ENCODE results near the gene ZSCAN10.

Gene ZSCAN10

DNA sequence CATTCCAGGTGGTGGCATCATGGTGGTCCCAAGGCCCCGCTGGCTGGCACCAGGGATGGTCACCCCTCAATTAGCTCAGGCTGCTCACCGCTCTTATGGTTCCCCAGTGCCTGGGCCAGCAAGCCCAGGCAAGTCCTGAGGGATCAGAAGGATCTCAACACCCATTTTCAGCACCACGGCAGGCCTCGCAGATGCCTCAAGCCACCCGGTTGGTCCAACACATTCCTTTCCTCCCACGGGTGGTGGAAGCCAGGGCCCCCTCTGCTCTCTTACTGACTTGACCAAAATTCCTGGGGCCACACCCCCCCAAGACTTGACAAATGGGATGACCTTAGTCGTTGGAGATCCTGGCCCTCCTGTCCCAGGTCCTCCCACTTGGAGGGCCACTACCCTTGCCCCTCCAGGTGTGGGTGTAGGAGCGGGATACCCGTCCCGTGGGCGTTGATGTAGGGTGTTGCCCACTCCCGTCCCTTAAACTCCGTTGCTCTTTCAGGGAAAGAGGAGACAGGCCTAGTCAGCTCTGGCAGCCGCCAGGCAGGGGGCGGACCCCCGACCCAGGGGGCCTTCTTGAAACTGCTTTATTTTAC, 19.2 kb upstream of the ZSCAN10 start:
- TF ChIP-seq TAF1 (IDR thresholded peaks at IDR 0.05; ENCODE audit: borderline replicate concordance, insufficient read depth, low read length) (no peak), POLR2AphosphoS5 (IDR thresholded peaks at IDR 0.05; ENCODE audit: low read depth, low read length) (no peak), SIN3A (IDR thresholded peaks at IDR 0.05; ENCODE audit: borderline replicate concordance, insufficient read depth, low read length) (no peak), FOXP2 (optimal IDR thresholded peaks at IDR 0.05; ENCODE audit: borderline replicate concordance, extremely low read depth, extremely low read length, insufficient read depth) (no peak)
- TF ChIP-seq, protein P1, sequence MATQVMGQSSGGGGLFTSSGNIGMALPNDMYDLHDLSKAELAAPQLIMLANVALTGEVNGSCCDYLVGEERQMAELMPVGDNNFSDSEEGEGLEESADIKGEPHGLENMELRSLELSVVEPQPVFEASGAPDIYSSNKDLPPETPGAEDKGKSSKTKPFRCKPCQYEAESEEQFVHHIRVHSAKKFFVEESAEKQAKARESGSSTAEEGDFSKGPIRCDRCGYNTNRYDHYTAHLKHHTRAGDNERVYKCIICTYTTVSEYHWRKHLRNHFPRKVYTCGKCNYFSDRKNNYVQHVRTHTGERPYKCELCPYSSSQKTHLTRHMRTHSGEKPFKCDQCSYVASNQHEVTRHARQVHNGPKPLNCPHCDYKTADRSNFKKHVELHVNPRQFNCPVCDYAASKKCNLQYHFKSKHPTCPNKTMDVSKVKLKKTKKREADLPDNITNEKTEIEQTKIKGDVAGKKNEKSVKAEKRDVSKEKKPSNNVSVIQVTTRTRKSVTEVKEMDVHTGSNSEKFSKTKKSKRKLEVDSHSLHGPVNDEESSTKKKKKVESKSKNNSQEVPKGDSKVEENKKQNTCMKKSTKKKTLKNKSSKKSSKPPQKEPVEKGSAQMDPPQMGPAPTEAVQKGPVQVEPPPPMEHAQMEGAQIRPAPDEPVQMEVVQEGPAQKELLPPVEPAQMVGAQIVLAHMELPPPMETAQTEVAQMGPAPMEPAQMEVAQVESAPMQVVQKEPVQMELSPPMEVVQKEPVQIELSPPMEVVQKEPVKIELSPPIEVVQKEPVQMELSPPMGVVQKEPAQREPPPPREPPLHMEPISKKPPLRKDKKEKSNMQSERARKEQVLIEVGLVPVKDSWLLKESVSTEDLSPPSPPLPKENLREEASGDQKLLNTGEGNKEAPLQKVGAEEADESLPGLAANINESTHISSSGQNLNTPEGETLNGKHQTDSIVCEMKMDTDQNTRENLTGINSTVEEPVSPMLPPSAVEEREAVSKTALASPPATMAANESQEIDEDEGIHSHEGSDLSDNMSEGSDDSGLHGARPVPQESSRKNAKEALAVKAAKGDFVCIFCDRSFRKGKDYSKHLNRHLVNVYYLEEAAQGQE (IDR thresholded peaks at IDR 0.05; ENCODE audit: insufficient read depth in 1 of 2, low read depth in 2 of 2, low read length in 2 of 2) = no peak

DNA sequence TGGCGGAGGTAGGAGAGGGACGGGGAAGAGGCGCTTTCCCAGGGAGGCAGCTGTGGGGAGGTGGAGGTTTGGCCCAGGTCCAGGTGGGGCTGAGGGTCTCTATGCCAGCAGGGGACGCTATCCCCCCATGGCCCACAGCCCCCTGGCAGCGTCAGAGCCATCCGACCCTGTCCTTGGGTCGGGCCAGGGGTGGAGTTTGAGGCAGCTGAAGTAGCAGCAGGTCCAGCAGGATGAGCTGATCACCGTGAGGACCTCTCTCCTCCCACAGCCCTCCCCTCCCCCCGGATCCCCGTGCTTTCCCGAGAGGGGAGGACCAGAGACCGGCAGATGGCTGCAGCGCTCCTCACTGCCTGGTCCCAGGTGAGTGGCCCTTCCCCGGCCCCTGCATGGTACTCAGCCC, 16.5 kb upstream of the ZSCAN10 start:
- TF ChIP-seq FOXP2 (optimal IDR thresholded peaks at IDR 0.05; ENCODE audit: borderline replicate concordance, extremely low read depth, extremely low read length, insufficient read depth) = no peak
- no peak for TF ChIP-seq TAF1 (IDR thresholded peaks at IDR 0.05; ENCODE audit: borderline replicate concordance, insufficient read depth, low read length)
- TF ChIP-seq, protein P1 (IDR thresholded peaks at IDR 0.05; ENCODE audit: insufficient read depth in 1 of 2, low read depth in 2 of 2, low read length in 2 of 2) = no peak
- TF ChIP-seq POLR2AphosphoS5 (IDR thresholded peaks at IDR 0.05; ENCODE audit: low read depth, low read length) = no peak
- TF ChIP-seq SIN3A (IDR thresholded peaks at IDR 0.05; ENCODE audit: borderline replicate concordance, insufficient read depth, low read length) = no peak

DNA sequence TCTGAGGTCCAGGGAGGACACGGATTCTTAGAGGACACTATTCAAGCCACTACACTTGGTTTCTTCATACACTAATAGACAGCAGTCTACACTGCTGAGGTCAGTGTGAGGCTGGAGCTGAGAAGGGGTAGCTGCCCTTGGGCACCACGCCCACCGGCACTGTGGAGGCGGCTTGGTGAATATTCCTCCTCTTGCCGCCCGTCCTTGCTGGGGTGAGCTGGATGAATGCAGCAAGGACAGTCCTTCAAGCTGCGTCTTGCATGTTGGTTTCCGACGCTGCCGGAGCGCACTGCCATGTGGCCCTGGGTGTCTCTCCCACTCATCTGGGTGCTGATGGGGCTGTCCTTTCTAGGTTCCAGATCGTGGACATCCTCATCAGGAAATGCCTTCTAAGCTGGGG, 15.9 kb upstream of the ZSCAN10 start:
- TF ChIP-seq POLR2AphosphoS5 (IDR thresholded peaks at IDR 0.05; ENCODE audit: low read depth, low read length) = no peak
- TF ChIP-seq, protein P1 (IDR thresholded peaks at IDR 0.05; ENCODE audit: insufficient read depth in 1 of 2, low read depth in 2 of 2, low read length in 2 of 2) = no peak
- TF ChIP-seq SIN3A (IDR thresholded peaks at IDR 0.05; ENCODE audit: borderline replicate concordance, insufficient read depth, low read length) = no peak
- TF ChIP-seq FOXP2 (optimal IDR thresholded peaks at IDR 0.05; ENCODE audit: borderline replicate concordance, extremely low read depth, extremely low read length, insufficient read depth) = no peak
- TF ChIP-seq TAF1 (IDR thresholded peaks at IDR 0.05; ENCODE audit: borderline replicate concordance, insufficient read depth, low read length) = no peak

DNA sequence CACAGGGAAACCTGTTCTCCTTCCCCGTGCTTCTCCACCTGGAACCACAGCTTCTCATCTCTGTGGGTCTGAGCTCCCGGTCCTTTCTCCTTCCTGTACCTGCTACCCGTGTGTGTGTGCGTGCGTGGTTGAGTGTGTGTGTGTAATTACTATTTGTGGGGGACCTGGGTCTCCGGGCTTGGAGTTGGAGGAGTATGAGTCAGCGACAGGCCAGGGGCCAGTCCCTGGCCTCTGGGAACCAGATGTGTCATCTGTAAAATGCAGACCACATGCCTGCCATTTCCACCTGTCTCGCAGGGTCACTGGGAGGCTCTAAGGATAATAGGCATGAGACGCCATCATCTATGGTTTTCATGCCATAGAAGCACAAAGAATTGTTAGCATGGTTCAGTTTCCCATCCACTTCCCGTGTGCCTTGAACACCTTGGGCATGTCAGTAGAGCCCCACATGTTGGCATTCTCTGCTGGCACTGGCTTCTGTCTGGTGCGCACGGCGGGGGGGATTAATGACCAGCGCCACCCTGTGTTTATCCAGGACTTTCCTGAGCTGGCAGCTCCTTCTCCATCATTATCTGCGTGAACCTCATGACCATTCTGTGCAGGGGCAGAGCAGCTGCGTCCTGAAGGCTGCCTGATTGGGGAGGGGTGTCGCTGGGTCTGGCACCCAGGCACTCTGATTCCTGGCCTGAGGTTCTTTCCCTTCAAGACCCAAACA, 14.8 kb upstream of the ZSCAN10 start:
- TF ChIP-seq FOXP2 (optimal IDR thresholded peaks at IDR 0.05; ENCODE audit: borderline replicate concordance, extremely low read depth, extremely low read length, insufficient read depth) (no peak), TAF1 (IDR thresholded peaks at IDR 0.05; ENCODE audit: borderline replicate concordance, insufficient read depth, low read length) (no peak), SIN3A (IDR thresholded peaks at IDR 0.05; ENCODE audit: borderline replicate concordance, insufficient read depth, low read length) (no peak), POLR2AphosphoS5 (IDR thresholded peaks at IDR 0.05; ENCODE audit: low read depth, low read length) (no peak)
- TF ChIP-seq, protein P1 (IDR thresholded peaks at IDR 0.05; ENCODE audit: insufficient read depth in 1 of 2, low read depth in 2 of 2, low read length in 2 of 2) = no peak

Data from PFSK-1 (cell line).